ENCODE results near the gene VCL. TPM values are rescaled to one million over a fixed set of nuclear protein-coding genes. Genes with fewer than 3 reads are reported as not detected.

The VCL gene
- total and polyA plus RNA-seq, 9 of the 15 experiments (the other 6 are each of a cell fraction or from before 2014, with no cell fraction given): 29.8 to 186 (median 76.4) TPM

GRCh38 chr10:73989594-73990150 lies 8.2 kb upstream of the VCL start (continued):
- peak; percentile 58 for TF ChIP-seq REST (IDR thresholded peaks at IDR 0.05; ENCODE audit: borderline replicate concordance)
- TF ChIP-seq REST (CRISPR knock-in tag; IDR thresholded peaks at IDR 0.05; ENCODE audit: low read depth): no peak
- TF ChIP-seq AFF1 (IDR thresholded peaks at IDR 0.05; ENCODE audit: low read depth in 1 of 2, partially characterized antibody in 2 of 2): peak in 1 of 2 experiments; percentile 28
- TF ChIP-seq ZNF133 (CRISPR knock-in tag; IDR thresholded peaks at IDR 0.05): no peak
- no peak for TF ChIP-seq ZNF253 (CRISPR knock-in tag; conservative IDR thresholded peaks at IDR 0.05)
- no peak for TF ChIP-seq MNT (conservative IDR thresholded peaks at IDR 0.05)
- no peak for TF ChIP-seq CBFB (CRISPR knock-in tag; IDR thresholded peaks at IDR 0.05)
- TF ChIP-seq SMARCA4 (IDR thresholded peaks at IDR 0.05): peak; percentile 71
- no peak for TF ChIP-seq SRSF1 (IDR thresholded peaks at IDR 0.05; ENCODE audit: low read depth, low read length)

All from K562 (cell line).